Measurements from ENCODE around the gene VAV3. TPM values are rescaled to one million over a fixed set of nuclear protein-coding genes. Genes with fewer than 3 reads are reported as not detected.

VAV3 gene
- total and polyA plus RNA-seq, 2 of the 13 experiments (the other 11 are each of a cell fraction or from before 2014, with no cell fraction given): 15.9 to 29.8 TPM

GRCh38 chr1:107788206-107789202 lies 176.5 kb downstream of the VAV3 start (continued):
- TF ChIP-seq ZFAT (CRISPR knock-in tag; conservative IDR thresholded peaks at IDR 0.05) (no peak), ZNF557 (CRISPR knock-in tag; IDR thresholded peaks at IDR 0.05) (no peak), SMAD1 (CRISPR knock-in tag; IDR thresholded peaks at IDR 0.05; ENCODE audit: borderline replicate concordance, low read depth) (no peak), SOX13 (IDR thresholded peaks at IDR 0.05) (no peak), SOX13 (CRISPR knock-in tag; conservative IDR thresholded peaks at IDR 0.05 in 1 of 2, IDR thresholded peaks at IDR 0.05 in 1 of 2) (no peak), FLYWCH1 (CRISPR knock-in tag; IDR thresholded peaks at IDR 0.05) (no peak), ATF4 (CRISPR knock-in tag; IDR thresholded peaks at IDR 0.05) (no peak), ZNF615 (CRISPR knock-in tag; IDR thresholded peaks at IDR 0.05; ENCODE audit: borderline replicate concordance) (no peak), BATF2 (CRISPR knock-in tag; IDR thresholded peaks at IDR 0.05) (no peak), MEF2D (CRISPR knock-in tag; IDR thresholded peaks at IDR 0.05) (no peak), RBAK (CRISPR knock-in tag; IDR thresholded peaks at IDR 0.05) (no peak), ZNF12 (CRISPR knock-in tag; IDR thresholded peaks at IDR 0.05) (no peak)
